HCT116 (cell line): ENCODE data around the gene TARS1. TPM values are rescaled to one million over a fixed set of nuclear protein-coding genes. Genes with fewer than 3 reads are reported as not detected.

Source experiments
- ATAC-seq: fragments of 200-7000 bp; cut with Tn5 transposase; 2 replicates; pipeline ENCODE4 v1.9.1; 2020; ENCODE audit warnings: mild to moderate bottlenecking, moderate library complexity
- BruUV-seq: library from RNA; stranded (reverse); fragments of 400-500 nt; replicated peaks from 2 replicates; lab custom pipeline; 2021; lab: Mats Ljungman, UMichigan
- CTCF ChIA-PET: fragments of 300-600 bp; sonication (Branson Sonifier 250); formaldehyde crosslinking; loops from one replicate; lab custom pipeline; 2021; ENCODE audit warnings: antibody characterized with exemption; lab: Charles Lee
- POLR2A ChIA-PET: fragments of 300-600, 350-600 bp; sonication (Branson Sonifier 250); formaldehyde crosslinking; loops from one replicate; lab custom pipeline; 2021; ENCODE audit warnings: antibody characterized with exemption; lab: Charles Lee
- RAD21 ChIA-PET, 2 experiments: fragments of 300-600 bp; sonication (Branson Sonifier 250); formaldehyde crosslinking; loops; one replicate each; lab custom pipeline; 2023; ENCODE audit warnings: low total read pairs in 2 of 2; ENCODE audit not compliant: uncharacterized antibody in 2 of 2, unreplicated experiment in 2 of 2, low non-redundant PET in 1 of 2; lab: Charles Lee
- DNase-seq: peaks from one replicate; pipeline ENCODE4 v3.0.0-alpha.2; 2010; ENCODE audit warnings: low read depth, low spot score
- H2AFZ ChIP-seq: fragments of 200-600 bp; shearing (Covaris generic), sonication (generic); 2 replicates; pipeline ENCODE4 v1.6.1; 2017; ENCODE audit warnings: low read depth, mixed run types, mixed read lengths, antibody characterized with exemption, low read length; ENCODE audit not compliant: poor library complexity, severe bottlenecking
- H3K27ac ChIP-seq: 2 replicates; pipeline ENCODE4 v1.5.1; 2012; ENCODE audit warnings: low read depth, low read length
- H3K27me3 ChIP-seq: fragments of 200-600 bp; sonication (generic); 2 replicates; pipeline ENCODE4 v1.6.1; 2016; ENCODE audit warnings: mixed run types, low read length, mixed read lengths; ENCODE audit not compliant: insufficient read depth
- H3K36me3 ChIP-seq, 2 experiments: fragments of 200-500 bp in 1 of 2; fragments of 200-600 bp in 1 of 2; sonication (Bioruptor generic) in 1 of 2; sonication (generic) in 1 of 2; 2 replicates each; pipeline versions ENCODE4 v1.5.1 to v1.6.1; 2014 to 2016; ENCODE audit warnings: low read length in 2 of 2, inconsistent platforms in 1 of 2, mixed read lengths in 1 of 2, mixed run types in 1 of 2; ENCODE audit not compliant: insufficient read depth in 2 of 2, control insufficient read depth in 1 of 2
- H3K4me1 ChIP-seq, 2 experiments: fragments of 200-600 bp in 1 of 2; sonication (generic) in 1 of 2; 2 replicates each; pipeline versions ENCODE4 v1.5.1 to v1.6.1; 2012 to 2017; ENCODE audit warnings: low read length in 2 of 2, inconsistent platforms in 1 of 2, mild to moderate bottlenecking in 1 of 2, mixed read lengths in 1 of 2, mixed run types in 1 of 2, moderate library complexity in 1 of 2; ENCODE audit not compliant: insufficient read depth in 2 of 2, control insufficient read depth in 1 of 2
- H3K4me2 ChIP-seq: fragments of 200-600 bp; sonication (generic); 2 replicates; pipeline ENCODE4 v1.6.1; 2017; ENCODE audit warnings: mixed run types, low read length, mixed read lengths
- H3K4me3 ChIP-seq, 2 experiments: fragments of 200-600 bp in 1 of 2; sonication (generic) in 1 of 2; replicated peaks in 1 of 2; 2 replicates each; pipeline ENCODE4 v1.5.1; 2011 to 2016; ENCODE audit warnings: low read length in 2 of 2, control low read depth in 1 of 2, low read depth in 1 of 2, mild to moderate bottlenecking in 1 of 2, mixed read lengths in 1 of 2, mixed run types in 1 of 2
- H3K79me2 ChIP-seq: fragments of 200-600 bp; sonication (generic); 2 replicates; pipeline ENCODE4 v1.6.1; 2017; ENCODE audit warnings: mild to moderate bottlenecking, mixed run types, low read length, moderate library complexity, mixed read lengths; ENCODE audit not compliant: insufficient read depth
- H3K9ac ChIP-seq: fragments of 200-600 bp; sonication (generic); 2 replicates; pipeline ENCODE4 v1.6.1; 2016; ENCODE audit warnings: low read length, mixed read lengths
- H3K9me2 ChIP-seq: fragments of 200-600 bp; sonication (generic), shearing (Covaris generic); 2 replicates; pipeline ENCODE4 v1.6.1; 2017; ENCODE audit warnings: mixed run types, mild to moderate bottlenecking, moderate library complexity; ENCODE audit not compliant: insufficient read depth
- H3K9me3 ChIP-seq, 2 experiments: fragments of 200-500 bp in 1 of 2; fragments of 200-600 bp in 1 of 2; sonication (Bioruptor generic) in 1 of 2; sonication (generic) in 1 of 2; 2 replicates each; pipeline ENCODE4 v1.6.1; 2014 to 2017; ENCODE audit warnings: low read length in 2 of 2, mixed read lengths in 2 of 2, inconsistent platforms in 1 of 2, low read depth in 1 of 2, mild to moderate bottlenecking in 1 of 2, mixed run types in 1 of 2, moderate library complexity in 1 of 2; ENCODE audit not compliant: control insufficient read depth in 1 of 2, insufficient read depth in 1 of 2
- H4K20me1 ChIP-seq: fragments of 200-600 bp; sonication (generic), shearing (Covaris generic); 2 replicates; pipeline ENCODE4 v1.6.1; 2017; ENCODE audit warnings: mixed run types, mild to moderate bottlenecking, moderate library complexity; ENCODE audit not compliant: insufficient read depth
- ATF3 ChIP-seq: IDR thresholded peaks from 2 replicates; pipeline ENCODE4 v1.6.1; 2012
- ELF1 ChIP-seq: IDR thresholded peaks from 2 replicates; pipeline ENCODE4 v1.6.1; 2012; ENCODE audit warnings: low read depth, borderline replicate concordance
- EZH2 ChIP-seq: fragments of 200-600 bp; sonication (generic); IDR thresholded peaks from 2 replicates; pipeline ENCODE4 v1.6.1; 2017; ENCODE audit warnings: antibody characterized with exemption, mixed run types
- EZH2phosphoT487 ChIP-seq: fragments of 200-600 bp; IDR thresholded peaks from 2 replicates; pipeline ENCODE4 v1.6.1; 2018; ENCODE audit warnings: antibody characterized with exemption, borderline replicate concordance
- FOSL1 ChIP-seq: IDR thresholded peaks from 2 replicates; pipeline ENCODE4 v1.6.1; 2012; ENCODE audit warnings: low read depth
- POLR2A ChIP-seq: IDR thresholded peaks from 2 replicates; pipeline ENCODE4 v1.7.0; 2011; ENCODE audit warnings: borderline replicate concordance; ENCODE audit not compliant: insufficient read depth, insufficient read length; ENCODE audit errors: extremely low read depth
- RAD21 ChIP-seq: IDR thresholded peaks from 2 replicates; pipeline ENCODE4 v1.6.1; 2012; ENCODE audit warnings: low read depth, mild to moderate bottlenecking
- TCF7L2 ChIP-seq: IDR thresholded peaks from 2 replicates; pipeline ENCODE4 v1.7.0; 2011; ENCODE audit warnings: borderline replicate concordance, inconsistent platforms; ENCODE audit not compliant: insufficient read depth, insufficient read length; ENCODE audit errors: extremely low read depth
- intact Hi-C: fragments of 100-400 bp; cut with micrococcal nuclease; formaldehyde crosslinking; loops from 2 replicates; pipeline ENCODE4 v1.10.0; 2022
- total RNA-seq: library from RNA; stranded (reverse); gene quantifications from one replicate; pipeline ENCODE4 v1.2.1, GENCODE V29; 2021; ENCODE audit not compliant: unreplicated experiment
- TF ChIP-seq, protein P1 (sequence below): IDR thresholded peaks from 2 replicates; pipeline ENCODE4 v1.6.1; 2012
- TF ChIP-seq, protein P2 (sequence below): IDR thresholded peaks from 2 replicates; pipeline ENCODE4 v1.6.1; 2011; ENCODE audit warnings: mild to moderate bottlenecking, low read length, moderate library complexity; ENCODE audit not compliant: insufficient replicate concordance; ENCODE audit errors: extremely low read depth

TARS1 gene
- total RNA-seq, 1 experiment from 2014 or later = 291 TPM

DNA sequence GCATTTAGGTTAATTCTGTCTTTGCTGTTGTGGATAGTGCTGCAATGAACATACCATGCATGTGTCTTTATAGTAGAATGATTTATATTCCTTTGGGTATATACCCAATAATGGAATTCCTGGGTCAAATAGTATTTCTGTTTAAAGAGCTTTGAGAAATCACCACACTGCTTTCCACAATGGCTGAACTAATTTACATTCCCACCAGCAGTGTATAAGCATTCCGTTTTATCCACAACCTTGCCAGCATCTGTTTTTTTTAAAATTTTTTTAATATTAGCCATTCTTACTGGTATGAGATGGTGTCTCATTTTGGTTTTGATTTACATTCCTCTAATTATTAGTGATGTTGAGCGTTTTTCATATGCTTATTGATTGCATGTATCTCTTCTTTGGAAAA lies 15.5 kb upstream of the TARS1 start:
- Histone ChIP-seq H2AFZ (no peak overlapping the region), H3K79me2 (no peaks in the 10 kb centered on the region), H4K20me1 (no peaks in the 10 kb centered on the region), H3K4me2 (no peak overlapping the region), H3K4me1 (no peaks in the 10 kb centered on the region), H3K4me3 (no peak overlapping the region), H3K9me2 (no peaks in the 10 kb centered on the region), H3K9me3 (no peaks in the 10 kb centered on the region), H3K27me3 (no peaks in the 10 kb centered on the region), H3K27ac (no peak overlapping the region), H3K9ac (no peak overlapping the region), H3K36me3 (no peaks in the 10 kb centered on the region)
- no TSS peak for BruUV-seq
- ATAC-seq (no peak), DNase-seq (no peak)
- ChIA-PET POLR2A (no interaction called here), CTCF (no interaction called here), RAD21 (no interaction called here)
- TF ChIP-seq, protein P1, sequence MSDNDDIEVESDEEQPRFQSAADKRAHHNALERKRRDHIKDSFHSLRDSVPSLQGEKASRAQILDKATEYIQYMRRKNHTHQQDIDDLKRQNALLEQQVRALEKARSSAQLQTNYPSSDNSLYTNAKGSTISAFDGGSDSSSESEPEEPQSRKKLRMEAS = no peak
- TF ChIP-seq POLR2A (no peak), TCF7L2 (no peak), RAD21 (no peak), EZH2 (no peak)
- TF ChIP-seq, protein P2, sequence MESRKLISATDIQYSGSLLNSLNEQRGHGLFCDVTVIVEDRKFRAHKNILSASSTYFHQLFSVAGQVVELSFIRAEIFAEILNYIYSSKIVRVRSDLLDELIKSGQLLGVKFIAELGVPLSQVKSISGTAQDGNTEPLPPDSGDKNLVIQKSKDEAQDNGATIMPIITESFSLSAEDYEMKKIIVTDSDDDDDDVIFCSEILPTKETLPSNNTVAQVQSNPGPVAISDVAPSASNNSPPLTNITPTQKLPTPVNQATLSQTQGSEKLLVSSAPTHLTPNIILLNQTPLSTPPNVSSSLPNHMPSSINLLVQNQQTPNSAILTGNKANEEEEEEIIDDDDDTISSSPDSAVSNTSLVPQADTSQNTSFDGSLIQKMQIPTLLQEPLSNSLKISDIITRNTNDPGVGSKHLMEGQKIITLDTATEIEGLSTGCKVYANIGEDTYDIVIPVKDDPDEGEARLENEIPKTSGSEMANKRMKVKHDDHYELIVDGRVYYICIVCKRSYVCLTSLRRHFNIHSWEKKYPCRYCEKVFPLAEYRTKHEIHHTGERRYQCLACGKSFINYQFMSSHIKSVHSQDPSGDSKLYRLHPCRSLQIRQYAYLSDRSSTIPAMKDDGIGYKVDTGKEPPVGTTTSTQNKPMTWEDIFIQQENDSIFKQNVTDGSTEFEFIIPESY = no peak
- intact Hi-C loops = loop anchor here (10.0 kb wide), 2 partner anchors 831 to 941 kb away; no protein-coding TSS in a partner anchor

DNA sequence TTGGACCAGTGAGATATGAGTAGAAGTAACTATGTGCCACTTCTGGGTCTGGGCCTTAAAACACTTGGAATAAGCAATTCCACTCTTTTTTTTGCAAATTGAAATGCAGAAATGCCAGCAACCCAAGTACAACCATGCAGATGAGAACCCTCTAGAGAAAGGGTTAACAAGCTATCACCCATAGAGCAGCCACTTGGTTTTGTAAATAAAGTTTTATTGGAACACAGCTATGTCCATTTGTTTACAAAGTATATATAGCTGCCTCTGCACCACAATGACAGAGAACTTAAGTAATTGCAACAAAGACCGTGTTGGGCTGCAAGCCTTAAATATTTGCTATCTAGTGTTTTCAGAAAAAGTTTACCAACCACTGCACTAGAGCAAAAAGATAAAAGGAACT lies 9.8 kb upstream of the TARS1 start:
- ATAC-seq = no peak
- no peak overlapping the region for H2AFZ ChIP-seq
- H3K79me2 ChIP-seq = no peaks in the 10 kb centered on the region
- no peaks in the 10 kb centered on the region for H3K4me1 ChIP-seq
- H3K9ac ChIP-seq = no peak overlapping the region
- no peaks in the 10 kb centered on the region for H4K20me1 ChIP-seq
- DNase-seq = no peak
- intact Hi-C loops = no loop called here
- H3K27ac ChIP-seq = no peak overlapping the region
- no peak overlapping the region for H3K4me2 ChIP-seq
- TF ChIP-seq FOSL1 (no peak), ELF1 (no peak), ATF3 (no peak), EZH2 (no peak), EZH2phosphoT487 (no peak)
- no peaks in the 10 kb centered on the region for H3K9me3 ChIP-seq
- BruUV-seq = no TSS peak
- no peaks in the 10 kb centered on the region for H3K9me2 ChIP-seq
- H3K36me3 ChIP-seq = no peaks in the 10 kb centered on the region
- ChIA-PET POLR2A (interaction anchor here (1.4 kb wide), 1 partner anchor 10 kb away, joined by 6 read pairs; the partner anchor contains the start of gene TARS1), RAD21 (no interaction called here), CTCF (no interaction called here)
- no peak overlapping the region for H3K4me3 ChIP-seq
- no peaks in the 10 kb centered on the region for H3K27me3 ChIP-seq
